ENCODE data around the gene MYLIP.

The MYLIP gene

GRCh38 chr6:16150098-16150497 lies 21.2 kb downstream of the MYLIP start:
- no peak for DNase-seq (ENCODE audit: low spot score)
- TF ChIP-seq CTCF (IDR thresholded peaks at IDR 0.05; ENCODE audit: extremely low read depth, missing control alignments): no peak

- TF ChIP-seq CTCF (IDR thresholded peaks at IDR 0.05; ENCODE audit: extremely low read depth, missing control alignments): no peak
- DNase-seq (ENCODE audit: low spot score): no peak
Observed at GRCh38 chr6:16153211-16153820, 24.4 kb downstream of the MYLIP start.

GRCh38 chr6:16154904-16155303 lies 26.0 kb downstream of the MYLIP start:
- TF ChIP-seq CTCF (IDR thresholded peaks at IDR 0.05; ENCODE audit: extremely low read depth, missing control alignments): no peak
- no peak for DNase-seq (ENCODE audit: low spot score)

DNA sequence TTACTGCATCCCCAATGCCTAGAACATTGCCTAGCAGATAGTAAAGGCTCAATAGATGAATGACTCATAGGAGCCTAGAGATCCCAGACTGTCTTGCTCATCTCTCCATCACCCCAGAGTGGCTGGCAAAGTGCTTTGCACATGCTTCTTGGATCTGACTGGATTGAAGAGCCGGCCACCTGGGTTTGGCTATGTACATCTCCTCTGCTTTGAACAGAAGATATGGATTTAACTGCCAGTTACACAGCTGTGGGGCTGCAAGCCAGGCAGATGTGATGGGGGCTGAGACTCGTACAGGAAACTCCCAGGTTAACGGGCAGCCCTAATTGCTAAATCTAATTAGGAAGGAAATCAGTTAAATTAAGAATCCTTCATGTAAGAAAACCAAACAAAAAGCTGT lies 28.6 kb downstream of the MYLIP start:
- DNase-seq (ENCODE audit: low spot score): no peak
- TF ChIP-seq CTCF (IDR thresholded peaks at IDR 0.05; ENCODE audit: extremely low read depth, missing control alignments): no peak

DNA sequence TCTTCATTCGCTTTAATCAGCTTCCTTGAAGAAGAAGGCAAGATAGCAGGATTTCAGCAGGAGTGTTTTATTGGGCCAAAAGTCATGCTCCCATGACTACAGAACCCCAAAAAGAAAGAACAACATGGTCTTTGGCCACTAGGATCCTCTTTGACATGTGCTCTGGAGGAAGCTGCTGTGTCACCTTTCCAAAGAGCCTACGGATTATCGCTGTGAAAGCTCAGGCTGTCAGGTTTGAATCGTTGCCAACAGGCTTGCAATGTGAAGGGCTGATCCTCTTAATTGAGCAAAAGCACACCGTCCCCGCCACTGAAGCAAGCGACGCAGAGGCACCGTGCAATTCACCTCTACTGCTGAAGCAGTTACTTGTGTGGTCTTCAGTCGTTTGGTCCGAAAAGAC lies 29.0 kb downstream of the MYLIP start:
- DNase-seq (ENCODE audit: low spot score): no peak
- no peak for TF ChIP-seq CTCF (IDR thresholded peaks at IDR 0.05; ENCODE audit: extremely low read depth, missing control alignments)

GRCh38 chr6:16158943-16159557 lies 30.2 kb downstream of the MYLIP start:
- DNase-seq (ENCODE audit: low spot score): no peak
- no peak for TF ChIP-seq CTCF (IDR thresholded peaks at IDR 0.05; ENCODE audit: extremely low read depth, missing control alignments)

GRCh38 chr6:16160794-16161193 lies 31.9 kb downstream of the MYLIP start:
- TF ChIP-seq CTCF (IDR thresholded peaks at IDR 0.05; ENCODE audit: extremely low read depth, missing control alignments): no peak
- no peak for DNase-seq (ENCODE audit: low spot score)

Data from GM20000 (cell line).